ENCODE measurements around the gene NFKB2.

Gene NFKB2

GRCh38 chr10:102381983-102382382, 13.5 kb upstream of the NFKB2 start:
- H3K36me3 ChIP-seq (ENCODE audit: insufficient read depth), result no peaks in the 10 kb centered on the region

DNA sequence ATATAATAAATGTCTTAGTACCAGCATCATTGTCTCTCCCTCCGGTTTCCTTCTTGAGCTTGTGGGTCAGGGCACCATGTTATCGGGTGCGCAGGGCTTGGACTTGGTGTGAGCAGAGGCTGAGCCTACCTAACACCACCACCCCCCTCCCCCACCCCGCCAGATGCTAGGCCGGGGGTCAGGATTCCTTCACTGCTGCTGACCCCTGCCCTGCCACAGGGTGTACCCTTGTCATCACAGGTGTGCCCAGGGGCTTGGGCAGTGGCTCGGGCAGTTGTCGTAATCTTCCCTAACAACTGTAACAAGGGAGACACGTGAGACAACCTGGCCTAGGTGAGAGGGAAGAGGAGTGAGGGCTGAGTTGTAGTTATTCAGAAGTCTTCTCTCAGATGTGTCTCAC, 12.6 kb upstream of the NFKB2 start:
- no peak for TF ChIP-seq CTCF (conservative IDR thresholded peaks at IDR 0.05; ENCODE audit: low read depth, low read length)
- Histone ChIP-seq H3K9ac (no peak overlapping the region), H4K20me1 (ENCODE audit: insufficient read depth) (no peaks in the 10 kb centered on the region), H3K4me3 (IDR thresholded peaks at IDR 0.05; ENCODE audit: insufficient read depth, low read depth, low read length) (no peak overlapping the region), H3K4me2 (no peak overlapping the region), H3K36me3 (ENCODE audit: insufficient read depth) (no peaks in the 10 kb centered on the region), H3K27ac (no peak overlapping the region), H2AFZ (ENCODE audit: low read depth) (no peak overlapping the region), H3K4me1 (ENCODE audit: low read depth, poor library complexity, severe bottlenecking) (peaks cover 9% of the 10 kb centered on the region), H3K79me2 (ENCODE audit: insufficient read depth, low read depth) (no peaks in the 10 kb centered on the region), H3K27me3 (ENCODE audit: insufficient read depth, low read depth) (no peaks in the 10 kb centered on the region)

More at GRCh38 chr10:102381983-102382382, 13.5 kb upstream of the NFKB2 start:
- TF ChIP-seq CTCF (conservative IDR thresholded peaks at IDR 0.05; ENCODE audit: low read depth, low read length), result no peak
- Histone ChIP-seq H3K4me2 (no peak overlapping the region), H3K4me1 (ENCODE audit: low read depth, poor library complexity, severe bottlenecking) (peaks cover 9% of the 10 kb centered on the region), H3K27ac (no peak overlapping the region), H4K20me1 (ENCODE audit: insufficient read depth) (no peaks in the 10 kb centered on the region), H3K4me3 (IDR thresholded peaks at IDR 0.05; ENCODE audit: insufficient read depth, low read depth, low read length) (no peak overlapping the region), H2AFZ (ENCODE audit: low read depth) (no peak overlapping the region), H3K79me2 (ENCODE audit: insufficient read depth, low read depth) (no peaks in the 10 kb centered on the region), H3K27me3 (ENCODE audit: insufficient read depth, low read depth) (no peaks in the 10 kb centered on the region), H3K9ac (no peak overlapping the region)

DNA sequence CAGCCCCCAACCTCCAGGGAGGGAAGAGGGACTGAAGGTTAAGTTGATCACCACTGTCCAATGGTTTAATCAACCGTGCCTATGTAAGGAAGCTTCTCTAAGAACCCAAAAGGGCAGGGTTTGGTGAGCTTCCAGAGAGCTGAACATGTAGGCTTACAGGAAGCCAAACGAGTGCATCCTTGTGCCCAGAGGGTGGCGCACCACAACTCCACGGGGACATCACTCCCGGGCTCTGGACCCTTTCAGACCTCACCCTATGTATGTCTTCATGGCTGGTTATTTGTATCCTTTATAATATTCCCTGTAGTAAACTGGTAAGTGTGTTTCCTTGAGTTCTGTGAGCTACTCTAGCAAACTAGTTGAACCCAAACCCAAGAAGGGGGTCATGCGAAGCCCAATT, 11.5 kb upstream of the NFKB2 start:
- H3K4me3 ChIP-seq (IDR thresholded peaks at IDR 0.05; ENCODE audit: insufficient read depth, low read depth, low read length), result no peak overlapping the region
- H2AFZ ChIP-seq (ENCODE audit: low read depth), result no peak overlapping the region
- no peak overlapping the region for H3K27ac ChIP-seq
- peaks cover 9% of the 10 kb centered on the region for H3K4me1 ChIP-seq (ENCODE audit: low read depth, poor library complexity, severe bottlenecking)
- no peaks in the 10 kb centered on the region for H3K27me3 ChIP-seq (ENCODE audit: insufficient read depth, low read depth)
- H3K79me2 ChIP-seq (ENCODE audit: insufficient read depth, low read depth), result no peaks in the 10 kb centered on the region
- no peak overlapping the region for H3K9ac ChIP-seq
- H3K4me2 ChIP-seq, result no peak overlapping the region
- TF ChIP-seq CTCF (conservative IDR thresholded peaks at IDR 0.05; ENCODE audit: low read depth, low read length), result no peak
- no peaks in the 10 kb centered on the region for H3K36me3 ChIP-seq (ENCODE audit: insufficient read depth)
- H4K20me1 ChIP-seq (ENCODE audit: insufficient read depth), result no peaks in the 10 kb centered on the region

- H4K20me1 ChIP-seq (ENCODE audit: insufficient read depth), result no peaks in the 10 kb centered on the region
- no peaks in the 10 kb centered on the region for H3K36me3 ChIP-seq (ENCODE audit: insufficient read depth)
- no peaks in the 10 kb centered on the region for H3K27me3 ChIP-seq (ENCODE audit: insufficient read depth, low read depth)
- H3K4me2 ChIP-seq, result no peak overlapping the region
- H3K4me1 ChIP-seq (ENCODE audit: low read depth, poor library complexity, severe bottlenecking), result peaks cover 9% of the 10 kb centered on the region
- H3K4me3 ChIP-seq (IDR thresholded peaks at IDR 0.05; ENCODE audit: insufficient read depth, low read depth, low read length), result no peak overlapping the region
- H3K79me2 ChIP-seq (ENCODE audit: insufficient read depth, low read depth), result no peaks in the 10 kb centered on the region
- no peak for TF ChIP-seq CTCF (conservative IDR thresholded peaks at IDR 0.05; ENCODE audit: low read depth, low read length)
- H3K9ac ChIP-seq, result no peak overlapping the region
- H2AFZ ChIP-seq (ENCODE audit: low read depth), result no peak overlapping the region
- no peak overlapping the region for H3K27ac ChIP-seq
Observed at GRCh38 chr10:102384606-102385429, 10.7 kb upstream of the NFKB2 start.
